Stimulated activated CD4-positive, alpha-beta T cell treated with anti-CD3 and anti-CD28 coated beads, Interleukin-4, amount 100 ng/mL, for 4 hours (primary cell): ENCODE results near the gene STK38.

Source experiments
- DNase-seq, 2 experiments: peaks; one replicate each; pipeline ENCODE4 v3.0.0-alpha.2; 2020

The STK38 gene

DNA sequence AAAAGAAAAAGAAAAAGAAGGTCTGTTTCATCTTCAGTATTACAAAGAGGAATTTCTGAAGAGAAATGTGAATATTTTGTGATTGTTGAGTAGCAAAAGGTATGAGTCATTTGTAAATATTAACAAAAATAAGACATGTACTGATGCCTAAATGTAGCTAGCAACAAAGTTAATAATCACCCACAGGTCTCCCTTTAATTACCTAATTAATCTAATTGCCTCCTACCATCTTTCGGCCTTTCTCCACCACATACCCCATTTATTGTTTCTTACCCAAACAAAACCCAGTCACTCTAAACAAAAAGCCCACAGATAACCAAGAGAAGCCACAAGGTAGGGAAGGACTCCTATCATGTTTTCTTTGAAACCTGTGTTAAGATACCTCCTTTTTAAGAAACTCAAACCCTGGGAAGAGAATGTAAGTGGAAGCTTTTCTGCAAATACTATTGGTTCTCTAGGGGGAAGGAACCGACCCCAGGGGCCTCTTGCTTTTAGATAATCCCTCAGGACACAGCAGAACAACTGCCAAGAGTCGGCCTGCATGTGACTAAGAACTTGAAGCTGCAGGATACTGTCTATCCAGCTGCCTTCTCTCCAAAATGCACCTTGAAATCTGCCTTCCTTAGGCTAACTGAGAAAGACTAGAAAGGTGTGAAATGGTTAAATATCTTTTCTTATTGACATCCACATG, 16.1 kb upstream of the STK38 start:
- DNase-seq, result no peak

- DNase-seq, result no peak
These were observed 13.5 kb upstream of the STK38 start for GRCh38 chr6:36560822-36561221.

DNA sequence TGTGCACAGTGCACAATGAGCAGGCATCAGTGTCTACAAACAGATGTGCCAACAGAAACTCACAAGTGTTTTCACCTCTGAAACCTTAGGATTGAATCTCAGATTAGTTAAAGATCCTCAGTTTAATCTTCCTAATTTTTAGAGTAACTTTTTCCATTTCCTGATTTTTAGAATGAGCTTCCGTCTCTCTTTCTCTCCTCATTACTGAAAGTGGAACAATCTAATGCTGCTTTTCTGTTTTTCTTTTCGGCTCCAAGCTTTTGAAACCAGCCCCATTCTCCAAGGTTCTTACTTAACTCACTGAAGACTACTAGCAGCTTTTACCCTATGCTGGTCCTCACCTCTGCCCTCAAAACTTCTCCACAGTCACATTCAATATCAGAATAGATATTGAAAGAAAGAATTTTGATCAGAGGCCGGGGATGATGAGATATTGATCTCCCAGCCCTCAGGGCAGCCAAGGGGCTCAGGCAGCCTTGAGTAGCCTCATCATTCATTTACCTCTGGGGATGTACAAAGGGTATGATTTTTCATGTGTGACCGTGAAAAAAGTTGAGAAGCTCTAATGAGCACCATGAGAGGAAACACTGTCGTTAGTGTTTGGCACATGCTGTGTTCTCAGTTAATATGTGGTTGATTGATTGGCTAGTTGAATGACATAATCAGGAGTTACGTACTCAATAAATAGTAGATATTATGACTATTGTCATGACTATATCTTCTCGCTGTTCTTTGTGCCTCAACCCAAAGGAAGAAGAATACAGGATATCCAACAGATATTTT, 11.9 kb upstream of the STK38 start:
- DNase-seq, result no peak

- DNase-seq, result no peak
These were observed 9.0 kb upstream of the STK38 start for GRCh38 chr6:36556281-36556680.

GRCh38 chr6:36555750-36556252, 8.5 kb upstream of the STK38 start:
- DNase-seq, result no peak

- DNase-seq, result no peak
These were observed 3.3 kb upstream of the STK38 start for GRCh38 chr6:36550473-36551000.

DNA sequence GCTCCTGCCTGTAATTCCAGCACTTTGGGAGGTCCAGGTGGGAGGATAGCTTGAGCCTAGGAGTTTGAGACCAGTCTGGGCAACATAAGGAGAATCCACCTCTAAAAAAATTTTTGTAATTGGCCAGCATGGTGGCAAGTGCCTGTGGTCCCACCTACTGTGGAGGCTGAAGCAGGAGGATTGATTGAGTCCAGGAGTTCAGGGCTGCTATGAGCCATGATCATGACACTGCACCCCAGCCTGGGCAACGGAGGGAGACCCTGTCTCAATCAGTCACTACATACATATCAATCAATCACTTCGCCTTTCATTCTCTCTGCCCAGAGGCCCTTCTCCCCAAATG, 1.1 kb upstream of the STK38 start:
- DNase-seq, result no peak

DNA sequence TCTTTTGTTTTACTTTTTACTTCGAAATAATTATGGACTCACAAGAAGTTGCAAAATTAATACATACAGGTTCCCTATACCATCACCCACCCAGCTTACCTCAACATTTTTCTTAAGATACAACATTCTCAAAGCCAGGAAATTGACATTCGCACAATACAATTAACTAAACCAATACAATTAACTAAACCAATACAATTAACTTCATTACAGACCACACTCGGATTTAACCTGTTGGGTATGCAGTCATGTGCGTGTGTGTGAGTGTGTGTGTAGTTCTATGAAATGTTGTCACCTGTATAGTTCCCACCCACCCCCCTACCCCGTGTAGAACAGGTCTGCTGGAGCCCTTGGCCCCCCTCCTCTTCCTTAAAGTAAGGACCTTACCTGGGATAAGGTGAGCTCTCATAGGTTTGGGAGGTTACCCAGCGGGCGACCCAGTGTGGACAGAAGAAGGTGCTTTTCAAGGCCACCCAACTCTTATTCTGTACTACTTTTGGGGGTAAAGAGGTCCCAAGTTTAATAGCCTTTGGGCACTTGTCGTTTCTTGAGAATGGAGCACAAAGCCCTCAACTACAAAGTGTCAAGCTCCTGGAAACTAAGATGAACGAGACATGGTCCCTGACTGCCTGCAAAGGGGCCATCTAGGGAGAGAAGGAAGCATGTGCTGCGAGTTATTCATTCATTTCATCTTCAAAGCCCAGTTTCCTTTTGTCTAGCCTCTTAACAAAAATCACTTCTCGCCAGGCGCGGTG, 544 bp upstream of the STK38 start:
- no peak for DNase-seq

DNA sequence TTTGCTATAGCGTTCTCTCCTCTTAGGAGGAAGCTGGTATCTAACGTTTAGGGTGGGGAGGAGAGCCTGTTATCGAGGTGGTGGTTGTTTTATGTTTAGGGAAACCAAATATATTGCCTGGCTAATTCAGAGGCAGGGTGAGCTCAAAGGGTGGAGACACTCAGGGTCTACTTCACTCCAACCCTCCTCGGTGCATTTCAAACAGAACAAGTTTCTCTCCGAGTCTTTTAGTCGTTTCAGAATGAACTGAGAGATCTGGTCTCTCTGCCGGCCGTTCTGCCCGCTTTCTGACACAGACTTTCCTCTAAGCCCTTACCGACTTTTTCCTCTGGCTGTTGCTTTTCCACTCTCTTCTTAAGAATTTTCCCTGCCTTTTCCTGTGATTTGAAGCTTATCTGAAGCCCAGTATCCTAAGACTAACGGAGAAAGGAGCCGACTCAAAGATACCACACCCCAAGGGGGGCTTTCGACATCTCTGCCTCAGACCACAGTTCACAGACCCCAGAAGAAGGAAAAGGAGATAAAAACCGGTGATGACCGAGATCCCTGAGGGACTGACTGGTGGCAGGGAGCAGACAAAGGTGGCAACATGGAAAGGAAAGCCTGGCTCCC, 865 bp downstream of the STK38 start:
- peak in 1 of 2 experiments; percentile 21 for DNase-seq

GRCh38 chr6:36545767-36546307, 1.4 kb downstream of the STK38 start:
- DNase-seq, result no peak

- DNase-seq, result peak in 1 of 2 experiments; percentile 43
These were observed 3.1 kb downstream of the STK38 start for GRCh38 chr6:36544228-36544627.

- DNase-seq, result no peak
These were observed 5.2 kb downstream of the STK38 start for GRCh38 chr6:36542041-36542440.

DNA sequence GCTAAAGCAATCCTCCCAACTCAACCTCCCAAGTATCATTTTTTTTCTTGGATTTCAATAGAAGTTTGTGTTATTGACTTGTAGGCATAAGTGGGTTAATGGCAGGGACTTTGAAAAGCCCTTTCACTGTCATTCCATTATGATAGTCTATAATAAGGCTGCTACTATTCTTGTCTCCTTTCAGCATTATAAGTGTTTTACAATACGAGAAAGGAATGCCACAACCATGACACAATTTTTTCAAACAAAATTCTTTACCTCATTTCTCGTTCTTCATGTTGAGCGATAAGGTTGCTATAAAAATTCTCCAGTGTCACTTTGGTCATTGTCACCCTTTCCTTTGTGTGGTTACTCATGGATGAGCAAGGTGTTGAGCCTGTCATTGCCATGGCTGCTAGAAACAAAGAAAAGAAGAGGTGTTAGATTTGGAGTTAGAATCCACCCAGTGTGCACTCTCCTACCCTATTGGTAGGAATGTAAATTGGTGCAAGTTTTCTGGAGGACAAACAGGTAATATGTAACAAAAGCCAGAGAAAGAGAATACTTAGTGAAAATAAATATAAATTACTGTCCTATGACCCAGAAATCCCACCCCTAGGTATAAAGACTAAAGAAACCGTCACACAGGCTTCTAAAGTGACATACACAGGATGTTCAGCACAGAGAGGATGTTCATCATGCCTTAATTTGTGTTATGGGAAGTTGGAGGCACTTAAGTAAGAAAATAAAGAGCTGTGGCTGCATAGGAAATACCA, 7.3 kb downstream of the STK38 start:
- no peak for DNase-seq

DNA sequence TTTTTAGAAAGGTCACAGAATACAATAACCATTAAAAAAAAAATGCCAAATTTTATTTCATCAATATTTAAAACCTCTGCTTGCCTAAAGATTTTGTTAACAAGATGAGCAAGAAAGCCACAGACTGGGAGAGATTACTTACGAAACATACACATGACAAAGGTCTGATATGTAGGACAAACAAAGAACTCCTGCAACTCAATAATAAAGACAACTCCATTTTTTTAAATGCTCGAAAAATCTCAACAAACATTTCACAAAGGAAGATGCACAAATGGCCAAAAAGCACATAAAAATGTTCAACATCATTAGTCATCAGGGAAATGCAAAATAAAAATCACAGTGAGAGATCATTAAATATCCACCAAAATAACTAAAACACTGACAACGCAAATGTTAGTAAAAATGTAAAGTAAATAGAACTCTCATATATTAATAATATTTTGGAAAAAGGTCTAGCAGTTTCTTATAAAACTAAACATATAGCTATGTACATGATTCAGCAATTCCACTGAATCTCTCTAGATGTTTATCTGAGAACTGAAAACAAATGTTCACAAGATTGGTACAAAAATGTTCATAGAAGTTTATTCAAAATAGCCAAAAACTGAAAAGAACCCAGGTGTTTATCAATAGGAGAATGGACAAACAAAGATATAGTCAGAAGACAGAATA, 10.3 kb downstream of the STK38 start:
- no peak for DNase-seq

GRCh38 chr6:36533321-36533720, 14.0 kb downstream of the STK38 start:
- DNase-seq, result no peak

- no peak for DNase-seq
These were observed 21.2 kb downstream of the STK38 start for GRCh38 chr6:36526066-36526465.

DNA sequence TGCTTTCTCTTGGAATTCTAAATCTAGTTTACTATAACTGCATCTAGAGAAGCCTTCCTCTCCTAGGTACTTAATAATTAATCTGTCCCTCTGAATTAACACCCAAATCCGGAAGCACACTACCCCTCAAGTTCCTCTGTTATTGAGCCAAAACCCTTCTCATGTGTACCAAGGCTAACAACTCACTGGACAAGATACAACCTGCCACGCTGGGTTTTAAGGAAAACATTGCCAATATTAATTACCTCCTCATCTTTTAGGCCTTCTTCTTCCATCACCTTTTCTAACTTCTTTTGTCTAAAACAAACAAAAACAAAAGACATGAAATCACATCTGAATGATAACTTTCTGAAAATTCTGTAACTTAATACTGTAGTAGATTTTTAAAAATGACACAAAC, 21.9 kb downstream of the STK38 start:
- no peak for DNase-seq

DNA sequence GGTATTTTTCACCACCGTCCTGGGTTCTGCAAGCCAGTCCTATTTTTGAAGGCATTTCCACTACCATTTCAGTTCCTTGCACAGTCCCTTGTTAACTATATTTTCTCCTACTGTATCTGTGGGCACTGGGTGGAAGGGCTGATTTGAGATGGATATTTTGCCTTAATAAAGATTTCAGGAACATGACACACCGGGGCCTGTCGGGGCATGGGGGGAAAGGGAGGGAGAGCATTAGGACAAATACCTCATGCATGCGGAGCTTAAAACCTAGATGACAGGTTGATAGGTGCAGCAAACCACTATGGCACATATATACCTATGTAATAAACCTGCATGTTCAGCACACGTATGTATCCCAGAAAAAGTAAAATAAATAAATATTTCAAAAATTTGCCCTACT, 22.4 kb downstream of the STK38 start:
- DNase-seq, result no peak

DNA sequence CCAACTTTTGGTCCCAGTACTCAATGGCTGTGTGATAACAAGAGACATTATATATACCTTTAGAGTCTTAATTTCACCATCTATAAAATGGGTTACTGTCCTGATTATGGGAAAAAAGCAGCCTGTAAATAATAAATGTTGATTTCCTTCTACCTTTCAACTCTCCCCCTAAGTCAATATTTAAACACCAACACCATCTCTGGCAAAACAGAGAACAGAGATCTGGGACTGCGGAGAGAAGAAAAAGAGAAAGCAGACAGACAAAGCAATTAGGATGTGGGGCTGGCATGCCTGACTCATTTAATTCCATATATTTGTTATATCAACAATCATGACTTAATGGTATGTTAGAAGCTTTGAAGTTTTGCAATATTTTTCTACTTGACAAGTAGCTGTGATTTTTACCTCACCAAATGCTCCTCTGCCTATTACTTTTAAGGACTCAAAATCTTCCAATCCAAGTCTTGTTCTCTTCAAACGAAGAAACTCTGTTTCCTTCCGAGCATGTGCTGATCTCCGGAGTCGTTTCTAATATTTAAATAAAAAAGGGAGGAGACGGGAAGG, 23.3 kb downstream of the STK38 start:
- DNase-seq, result no peak

GRCh38 chr6:36523451-36523850, 23.8 kb downstream of the STK38 start:
- DNase-seq, result no peak

DNA sequence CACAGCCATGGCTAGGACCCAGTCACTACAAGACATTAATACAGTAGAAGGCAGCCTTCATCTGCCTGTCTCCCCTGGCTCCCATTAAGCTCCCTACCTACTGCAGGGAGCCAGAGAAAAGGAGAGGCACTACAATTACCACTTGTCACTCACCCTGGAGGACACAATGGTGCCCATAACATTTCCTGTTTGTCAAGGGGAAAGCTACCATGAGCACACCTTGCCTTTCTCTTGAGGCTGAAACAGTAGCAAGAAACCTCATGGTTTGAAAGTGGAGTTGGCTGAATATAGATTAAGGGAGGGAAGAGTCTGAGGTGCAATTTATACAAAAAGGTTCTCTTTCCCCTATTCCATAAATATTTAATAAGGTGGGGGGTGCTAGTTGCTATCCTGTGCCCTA, 27.9 kb downstream of the STK38 start:
- no peak for DNase-seq
